NCI-H1092 treated with DMSO at 0.1 percent for 48 hours (cell line): ENCODE data around the gene SIGLEC15.
A peak's percentile ranks its signal among the peaks of the same experiment; 100 is the strongest.
"Not testable (repeated sequence)": the region's sequence is repeated elsewhere in the genome, so short reads cannot be mapped to it uniquely, and the experiment has no call there.

Experiments used
- DNase-seq: peaks from one replicate; lab custom pipeline; 2025; lab: John Stamatoyannopoulos, UW

The SIGLEC15 gene

DNA sequence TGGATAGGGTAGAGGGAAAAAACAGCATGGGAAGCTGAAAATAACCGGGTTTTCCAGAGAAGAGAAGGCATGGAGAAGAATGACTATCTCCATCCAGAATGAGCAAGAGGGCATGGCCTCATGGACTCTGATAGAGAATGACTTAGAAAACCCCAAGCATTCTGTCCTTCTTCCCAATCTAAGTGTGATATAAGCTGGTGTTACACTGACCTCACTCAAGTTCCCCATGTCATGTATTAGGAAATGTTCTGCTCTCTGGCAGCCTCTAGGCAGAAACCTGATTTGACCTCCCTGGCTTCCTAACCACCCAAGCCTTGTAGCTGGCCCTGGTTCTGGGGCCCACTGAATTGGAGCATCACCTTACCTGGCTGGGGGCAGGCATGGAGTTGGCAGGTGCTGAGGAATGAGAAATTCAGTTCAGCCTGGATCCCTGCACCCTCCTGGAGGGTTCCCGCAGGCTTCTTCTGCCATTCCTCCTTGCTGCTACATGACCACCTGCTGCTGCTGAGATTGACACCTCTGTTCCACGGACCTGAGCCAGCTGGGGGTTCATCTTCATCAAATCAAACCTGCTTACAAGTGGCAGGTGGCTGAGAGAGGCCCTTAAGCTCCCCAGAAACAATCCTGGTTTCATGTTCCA, 5.2 kb upstream of the SIGLEC15 start:
- no peak for DNase-seq

DNA sequence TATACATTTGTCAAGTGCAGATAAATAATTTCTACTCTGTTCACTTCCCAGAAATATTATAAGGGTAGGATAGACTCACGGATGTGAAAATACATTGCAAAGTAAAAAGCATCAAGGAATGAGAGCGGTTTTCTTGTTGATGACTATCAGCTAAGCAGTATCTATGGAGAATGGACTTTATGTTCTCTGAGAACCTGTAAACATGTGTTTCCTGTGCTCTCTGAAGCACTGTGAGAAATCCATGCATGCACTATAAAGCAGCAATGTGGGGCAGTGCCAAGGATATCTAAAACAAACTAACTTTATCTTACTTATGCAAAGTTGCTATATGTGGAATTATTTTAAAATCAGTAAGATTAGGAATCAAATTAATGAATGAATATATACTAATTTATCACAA, 4.4 kb upstream of the SIGLEC15 start:
- no peak for DNase-seq

DNA sequence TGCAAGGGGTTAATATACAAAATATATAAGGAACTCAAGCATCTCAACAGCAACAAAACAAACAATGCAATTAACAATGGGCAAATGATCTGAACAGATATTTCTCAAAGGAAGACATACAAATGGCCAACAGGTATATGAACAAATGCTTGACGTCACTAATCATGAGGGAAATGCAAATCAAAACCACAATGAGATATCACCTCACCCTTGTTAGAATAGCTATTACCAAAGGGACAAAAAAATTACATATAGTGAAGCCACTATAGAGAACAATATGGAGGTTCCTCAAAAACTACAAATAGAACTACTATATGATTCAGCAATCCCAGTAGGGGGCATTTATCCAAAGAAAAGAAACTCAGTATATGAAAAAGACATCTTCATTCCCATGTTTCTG, 3.8 kb upstream of the SIGLEC15 start:
- no peak for DNase-seq

DNA sequence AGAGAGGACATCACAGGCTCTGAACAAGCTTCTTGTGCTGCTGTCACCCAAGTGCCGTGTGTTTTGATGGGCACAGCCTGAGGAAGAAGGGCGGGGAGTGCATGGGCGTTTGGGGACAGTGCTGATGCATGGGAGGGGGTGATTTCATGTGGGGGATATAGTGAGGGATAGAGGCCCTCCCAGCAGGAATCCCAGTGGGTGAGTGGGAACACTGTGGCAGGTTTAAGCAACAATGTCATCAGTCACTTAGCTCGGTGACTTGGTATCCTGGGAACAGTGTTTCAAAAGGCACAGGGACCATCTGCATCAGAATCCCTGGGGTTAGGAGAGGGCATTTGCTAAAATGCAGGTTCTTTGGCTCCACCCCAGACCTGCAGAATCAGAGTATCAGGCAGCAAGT, 609 bp downstream of the SIGLEC15 start:
- no peak for DNase-seq

DNA sequence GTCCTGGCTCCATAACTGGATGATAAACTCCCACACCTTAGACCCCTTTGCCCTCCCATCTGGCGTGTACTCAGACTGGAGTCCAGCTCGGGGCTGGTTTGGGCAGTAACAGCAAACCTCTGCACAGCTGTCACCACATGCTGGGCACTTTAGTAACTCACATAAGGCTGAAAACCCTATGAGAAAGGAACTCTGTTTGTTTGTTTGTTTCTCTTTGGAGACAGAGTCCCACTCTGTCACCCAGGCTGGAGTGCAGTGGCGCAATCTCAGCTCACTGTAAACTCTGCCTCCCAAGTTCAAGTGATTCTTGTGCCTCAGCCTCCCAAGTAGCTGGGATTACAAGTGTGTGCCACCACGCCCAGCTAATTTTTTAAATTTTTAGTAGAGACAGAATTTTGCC, 1.2 kb downstream of the SIGLEC15 start:
- DNase-seq, result not testable (repeated sequence)

DNA sequence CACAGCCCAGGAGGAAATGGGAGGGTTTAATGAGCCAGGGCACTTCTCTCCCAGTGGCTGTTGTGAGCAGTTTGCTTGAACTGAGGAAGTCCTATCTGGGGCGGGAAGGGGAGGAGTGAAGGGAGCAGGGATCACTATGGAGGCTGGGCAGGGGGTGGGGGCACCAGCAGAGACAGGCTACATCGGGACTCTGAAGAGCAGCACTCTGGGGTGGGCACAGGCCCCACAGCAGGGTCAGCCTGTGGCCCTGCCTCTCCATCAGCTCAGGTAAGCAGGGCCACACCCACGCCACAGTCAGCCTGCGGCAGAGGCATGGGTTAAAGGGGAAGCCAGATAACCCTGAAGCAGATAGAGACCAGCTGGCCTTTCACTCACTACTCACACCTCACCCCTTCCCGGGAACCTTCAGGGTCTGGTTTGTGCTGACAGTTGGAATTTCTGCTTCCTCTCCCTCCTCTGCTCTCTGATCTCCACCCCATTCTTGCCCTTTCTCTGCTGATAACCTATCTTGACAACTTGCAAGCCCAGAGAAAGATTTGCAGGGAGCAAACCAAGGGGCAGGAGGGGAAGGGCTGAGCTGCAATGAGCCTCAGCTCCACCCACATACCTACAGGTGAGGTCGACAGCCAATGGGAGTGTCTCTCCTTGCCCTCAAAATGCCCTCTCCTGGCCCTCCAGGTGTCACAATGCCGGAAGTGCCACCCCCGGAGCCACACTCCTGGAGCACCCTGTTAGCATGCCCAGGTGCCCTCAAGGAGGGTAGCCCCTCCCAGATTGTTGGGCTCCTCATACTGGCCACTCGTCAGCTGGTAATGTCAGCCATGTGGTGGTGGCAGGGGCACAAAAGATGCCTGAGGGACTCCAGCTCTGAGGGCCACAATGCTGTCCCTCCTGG, 3.7 kb downstream of the SIGLEC15 start:
- DNase-seq, result no peak

DNA sequence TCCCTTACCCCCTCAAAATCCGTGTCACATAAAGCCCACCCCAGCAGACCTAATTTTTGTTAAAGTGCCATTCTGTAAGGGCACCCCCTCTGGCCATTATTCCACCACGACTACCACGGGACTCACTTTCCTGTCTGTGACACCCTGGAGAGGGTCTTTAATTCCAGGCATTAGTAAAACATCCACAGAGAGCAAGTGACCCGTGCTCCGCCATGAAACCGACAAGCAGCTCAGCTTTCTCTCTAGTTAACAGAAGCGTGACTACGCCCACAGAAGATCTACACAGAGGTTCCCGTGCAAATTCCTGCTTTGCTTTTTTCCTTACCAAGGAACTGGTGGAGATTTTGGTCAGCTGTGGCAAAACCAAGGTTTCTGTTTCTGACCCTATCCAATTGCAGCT, 4.4 kb downstream of the SIGLEC15 start:
- DNase-seq, result no peak

DNA sequence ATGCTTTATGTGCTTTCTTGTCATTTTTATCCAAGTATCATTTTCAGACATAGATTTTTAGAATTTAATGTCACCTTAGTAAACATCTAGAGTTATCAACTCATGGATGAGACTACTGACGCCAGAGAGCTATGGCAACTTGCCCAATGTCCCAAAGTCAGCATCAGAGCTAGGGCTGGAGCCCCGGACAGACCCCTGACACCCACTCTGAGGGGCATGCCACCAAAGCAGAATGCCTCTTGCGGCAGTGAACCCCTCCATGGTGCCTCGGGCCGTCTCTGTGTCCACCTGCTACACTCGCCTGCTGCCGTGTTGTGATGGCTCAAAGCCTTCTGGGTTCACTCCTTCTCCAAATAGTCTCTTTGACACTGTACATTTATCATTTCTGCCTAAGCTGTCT, 5.4 kb downstream of the SIGLEC15 start:
- no peak for DNase-seq

DNA sequence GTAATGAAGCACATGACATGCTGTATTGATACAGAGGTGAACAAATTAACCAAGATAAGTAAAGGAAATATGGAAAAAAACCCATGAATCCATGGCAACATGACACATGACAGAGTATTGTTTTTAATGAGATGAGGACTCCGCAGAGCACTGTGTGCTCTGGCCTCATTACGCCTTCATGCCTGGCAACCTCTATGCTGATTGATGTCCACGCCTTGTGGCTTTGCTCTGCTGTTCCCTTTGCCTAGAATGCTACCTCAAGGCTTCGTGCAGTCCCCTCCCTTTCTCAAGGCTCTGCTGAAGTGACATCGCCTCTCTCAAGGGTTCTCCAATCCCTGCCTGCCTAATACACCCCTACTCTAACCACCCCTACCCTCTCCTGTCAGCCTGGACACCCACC, 8.4 kb downstream of the SIGLEC15 start:
- no peak for DNase-seq

DNA sequence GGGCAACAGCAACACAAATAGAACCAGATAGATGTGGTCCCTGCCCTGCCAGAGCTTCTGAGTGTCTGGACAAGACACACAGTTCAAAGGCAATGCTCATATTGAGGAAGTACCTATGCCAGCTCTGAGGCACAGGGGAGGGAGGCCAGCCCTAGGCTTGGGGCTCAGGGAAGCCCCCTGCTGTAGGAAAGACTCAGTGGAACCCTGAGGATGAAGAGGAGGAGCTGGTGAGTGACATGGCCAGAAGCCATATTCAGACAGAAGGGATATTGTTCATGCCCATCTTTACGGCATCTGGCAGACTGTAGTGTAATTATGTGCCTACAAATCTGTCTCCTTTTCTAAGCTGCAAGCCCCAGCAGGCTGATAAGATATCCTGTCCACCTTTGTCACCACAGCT, 8.8 kb downstream of the SIGLEC15 start:
- peak; percentile 30 for DNase-seq

DNA sequence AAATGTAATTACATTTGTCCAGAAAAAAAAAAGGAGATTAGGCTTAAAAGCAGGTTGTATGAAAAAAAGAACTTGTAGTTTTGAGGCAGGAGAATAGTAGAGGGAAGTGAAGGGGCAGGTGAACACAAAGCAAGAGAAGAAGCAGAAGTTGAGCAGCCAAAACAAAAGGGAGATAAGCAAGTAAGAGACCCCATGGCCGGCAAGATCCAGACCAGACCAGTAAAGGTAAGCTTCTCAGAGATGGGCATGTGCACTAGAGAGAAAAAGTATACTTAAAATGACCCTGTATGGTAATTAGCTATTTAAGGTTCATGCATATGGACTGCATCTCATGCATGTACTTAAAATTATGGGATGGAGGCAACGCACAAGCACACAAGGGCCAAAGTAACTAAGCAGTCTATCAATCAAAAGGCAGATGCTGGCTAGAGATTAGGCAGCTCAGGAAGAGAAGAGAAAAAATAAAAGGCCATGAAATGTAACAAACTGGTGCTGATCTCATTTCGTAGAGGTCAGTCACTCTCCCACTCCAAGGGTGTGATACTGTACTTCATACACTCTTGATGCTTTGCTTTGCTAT, 9.7 kb downstream of the SIGLEC15 start:
- no peak for DNase-seq

DNA sequence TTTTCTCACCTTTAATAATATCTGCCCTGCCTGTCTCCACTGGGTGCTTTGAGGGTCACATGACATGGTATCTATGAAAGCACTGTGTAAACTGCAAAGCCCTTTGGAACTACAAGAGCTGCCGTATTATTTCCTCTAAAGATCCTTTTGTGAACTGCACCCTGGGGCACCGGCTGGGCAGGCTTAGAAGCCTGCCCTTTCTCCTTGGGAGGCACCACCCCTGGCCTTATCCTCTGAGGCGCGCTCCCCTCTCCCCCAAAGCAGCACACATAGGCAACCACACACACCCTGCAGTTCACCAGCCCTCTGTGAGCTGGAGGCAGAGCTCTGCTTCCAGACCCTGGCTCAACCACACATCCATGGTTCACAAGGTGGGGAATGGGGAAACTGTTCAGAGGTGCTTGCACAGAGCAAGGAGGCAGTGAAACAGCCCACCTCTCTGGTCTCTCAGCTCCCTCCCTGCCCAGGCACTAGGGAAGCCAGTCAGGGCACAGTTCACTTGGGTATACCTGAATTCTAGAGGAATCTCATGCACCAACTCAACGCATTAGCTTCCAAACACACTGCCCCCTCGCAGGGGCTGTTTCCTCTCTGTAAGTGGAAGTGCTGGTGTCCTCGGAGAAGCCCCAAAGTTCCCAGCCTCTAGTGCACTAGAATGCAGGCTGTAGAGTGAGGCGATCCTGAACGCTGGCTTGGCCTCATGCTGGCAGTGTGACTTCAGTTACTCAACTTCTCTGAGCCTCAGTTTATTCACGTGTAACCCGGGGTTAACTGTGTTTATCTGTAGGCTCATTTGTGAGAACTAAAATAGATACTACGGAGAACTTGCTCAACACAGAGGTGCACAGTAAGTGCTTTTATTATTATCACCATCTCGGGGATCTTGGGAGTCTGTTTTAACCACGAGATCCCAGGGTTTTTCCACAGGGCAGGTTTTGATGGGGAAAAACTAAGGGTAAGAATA, 11.0 kb downstream of the SIGLEC15 start:
- peak; percentile 21 for DNase-seq

DNA sequence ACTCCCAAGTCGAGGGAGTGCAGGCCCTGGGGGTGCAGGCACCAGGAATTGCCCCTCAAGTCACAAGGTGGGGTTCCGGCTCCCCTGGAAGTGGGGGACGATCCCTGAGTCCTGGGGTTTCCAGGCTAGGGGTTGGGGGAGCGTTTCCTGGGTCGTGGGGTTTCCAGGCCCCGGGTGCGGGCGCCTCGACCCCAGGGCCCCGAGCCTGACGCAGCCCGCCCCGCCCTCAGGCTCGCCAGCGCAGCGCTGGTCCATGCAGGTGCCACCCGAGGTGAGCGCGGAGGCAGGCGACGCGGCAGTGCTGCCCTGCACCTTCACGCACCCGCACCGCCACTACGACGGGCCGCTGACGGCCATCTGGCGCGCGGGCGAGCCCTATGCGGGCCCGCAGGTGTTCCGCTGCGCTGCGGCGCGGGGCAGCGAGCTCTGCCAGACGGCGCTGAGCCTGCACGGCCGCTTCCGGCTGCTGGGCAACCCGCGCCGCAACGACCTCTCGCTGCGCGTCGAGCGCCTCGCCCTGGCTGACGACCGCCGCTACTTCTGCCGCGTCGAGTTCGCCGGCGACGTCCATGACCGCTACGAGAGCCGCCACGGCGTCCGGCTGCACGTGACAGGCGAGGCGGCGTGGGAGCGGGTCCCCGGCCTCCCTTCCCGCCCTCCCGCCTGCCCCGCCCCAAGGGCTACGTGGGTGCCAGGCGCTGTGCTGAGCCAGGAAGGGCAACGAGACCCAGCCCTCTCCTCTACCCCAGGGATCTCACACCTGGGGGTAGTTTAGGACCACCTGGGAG, 12.0 kb downstream of the SIGLEC15 start:
- DNase-seq, result no peak

DNA sequence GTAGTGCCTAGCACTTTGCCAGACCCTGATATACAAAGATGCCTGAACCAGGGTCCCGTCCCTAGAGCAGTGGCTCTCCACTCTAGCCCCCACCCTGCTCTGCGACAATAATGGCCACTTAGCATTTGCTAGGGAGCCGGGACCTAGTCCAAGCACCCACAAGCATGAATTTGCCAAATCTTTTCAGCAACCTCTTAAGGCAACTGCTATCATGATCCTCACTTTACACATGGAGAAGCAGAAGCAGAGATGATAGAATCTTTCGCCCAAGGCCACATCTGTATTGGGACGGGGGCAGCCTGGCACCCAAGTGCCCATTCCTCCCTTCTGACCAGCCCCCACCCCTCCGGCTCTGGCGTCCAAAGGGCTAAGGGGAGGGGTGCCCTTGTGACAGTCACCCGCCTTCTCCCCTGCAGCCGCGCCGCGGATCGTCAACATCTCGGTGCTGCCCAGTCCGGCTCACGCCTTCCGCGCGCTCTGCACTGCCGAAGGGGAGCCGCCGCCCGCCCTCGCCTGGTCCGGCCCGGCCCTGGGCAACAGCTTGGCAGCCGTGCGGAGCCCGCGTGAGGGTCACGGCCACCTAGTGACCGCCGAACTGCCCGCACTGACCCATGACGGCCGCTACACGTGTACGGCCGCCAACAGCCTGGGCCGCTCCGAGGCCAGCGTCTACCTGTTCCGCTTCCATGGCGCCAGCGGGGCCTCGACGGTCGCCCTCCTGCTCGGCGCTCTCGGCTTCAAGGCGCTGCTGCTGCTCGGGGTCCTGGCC, 13.0 kb downstream of the SIGLEC15 start:
- peak; percentile 59 for DNase-seq

DNA sequence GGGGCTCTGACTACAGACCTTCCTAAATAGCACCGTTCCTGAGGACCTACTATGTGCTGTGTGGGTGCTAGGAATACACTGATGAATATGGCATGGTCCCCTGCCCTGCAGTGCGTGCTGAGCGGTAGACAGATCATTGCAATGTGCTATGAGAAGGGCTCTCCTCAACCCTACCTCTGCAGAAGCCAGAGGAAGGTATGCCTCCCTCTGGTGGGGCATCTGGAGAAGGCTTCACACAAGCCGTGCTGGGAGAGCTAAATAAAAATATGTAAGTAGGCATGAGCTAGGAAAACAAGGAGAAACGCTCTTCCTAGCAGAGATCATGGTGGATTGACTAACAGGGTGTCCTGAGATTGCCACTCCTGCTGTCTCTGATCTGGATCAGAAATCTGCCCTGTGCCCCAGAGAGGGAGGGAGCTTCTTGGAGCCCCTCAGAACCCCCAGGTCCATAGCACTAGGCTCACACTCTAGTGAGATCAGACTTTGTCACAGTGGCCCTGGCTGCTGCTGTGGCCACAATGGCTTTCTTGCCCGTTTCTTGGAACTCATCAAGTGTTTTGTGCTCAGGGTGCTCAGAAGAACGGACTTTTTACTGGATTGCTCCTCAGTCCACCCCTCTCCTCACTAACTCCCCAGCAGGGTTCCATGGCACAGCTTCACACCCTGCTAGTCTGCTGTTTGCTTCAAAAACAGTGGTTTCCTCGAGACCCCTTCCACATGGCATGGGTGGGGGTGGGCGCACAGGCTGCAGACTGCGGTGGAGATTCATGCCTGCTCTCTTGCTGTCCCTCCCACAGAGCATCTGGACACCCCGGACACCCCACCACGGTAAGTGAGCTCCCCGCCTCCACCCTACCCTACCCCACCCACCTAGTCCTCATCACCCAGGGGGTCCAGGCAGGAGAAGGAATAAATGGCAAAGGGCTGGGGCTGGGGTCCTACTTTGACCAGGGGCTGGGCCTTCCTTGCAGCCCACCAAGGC, 14.2 kb downstream of the SIGLEC15 start:
- DNase-seq, result peak; percentile 64

DNA sequence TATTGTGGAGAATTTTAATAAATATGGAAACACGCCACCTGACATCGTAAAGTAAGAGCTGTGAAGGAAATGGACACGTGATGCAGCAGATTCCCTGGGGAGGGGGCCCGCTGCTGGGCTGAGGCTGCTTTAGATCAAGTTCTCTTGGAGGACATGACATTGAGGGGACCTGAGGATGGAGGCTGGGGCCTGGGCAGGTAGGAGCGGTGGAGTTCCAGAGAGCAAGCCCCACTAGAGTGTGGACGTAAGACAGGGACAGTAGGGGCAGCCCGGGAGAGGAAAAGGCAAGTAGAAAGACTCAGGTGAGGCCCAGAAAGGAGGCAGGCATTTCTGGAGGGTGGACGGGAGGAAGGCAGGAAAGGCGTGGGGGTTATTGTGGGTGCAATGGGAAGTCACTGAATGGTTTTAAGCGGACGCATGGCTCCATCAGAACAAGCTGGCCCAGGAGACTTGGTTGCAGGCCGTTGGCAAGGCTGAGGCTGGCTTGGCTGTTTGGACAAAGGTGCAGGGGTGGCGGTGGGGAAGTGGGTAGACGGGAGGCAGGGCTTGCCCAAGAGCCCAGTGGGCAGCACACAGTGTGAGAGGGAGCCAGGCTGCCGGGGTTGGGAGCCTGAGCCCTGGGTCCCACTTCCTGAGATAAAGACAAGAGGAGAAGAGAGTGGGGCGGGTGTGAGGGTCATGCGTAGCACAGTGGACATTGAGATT, 15.7 kb downstream of the SIGLEC15 start:
- DNase-seq, result no peak

DNA sequence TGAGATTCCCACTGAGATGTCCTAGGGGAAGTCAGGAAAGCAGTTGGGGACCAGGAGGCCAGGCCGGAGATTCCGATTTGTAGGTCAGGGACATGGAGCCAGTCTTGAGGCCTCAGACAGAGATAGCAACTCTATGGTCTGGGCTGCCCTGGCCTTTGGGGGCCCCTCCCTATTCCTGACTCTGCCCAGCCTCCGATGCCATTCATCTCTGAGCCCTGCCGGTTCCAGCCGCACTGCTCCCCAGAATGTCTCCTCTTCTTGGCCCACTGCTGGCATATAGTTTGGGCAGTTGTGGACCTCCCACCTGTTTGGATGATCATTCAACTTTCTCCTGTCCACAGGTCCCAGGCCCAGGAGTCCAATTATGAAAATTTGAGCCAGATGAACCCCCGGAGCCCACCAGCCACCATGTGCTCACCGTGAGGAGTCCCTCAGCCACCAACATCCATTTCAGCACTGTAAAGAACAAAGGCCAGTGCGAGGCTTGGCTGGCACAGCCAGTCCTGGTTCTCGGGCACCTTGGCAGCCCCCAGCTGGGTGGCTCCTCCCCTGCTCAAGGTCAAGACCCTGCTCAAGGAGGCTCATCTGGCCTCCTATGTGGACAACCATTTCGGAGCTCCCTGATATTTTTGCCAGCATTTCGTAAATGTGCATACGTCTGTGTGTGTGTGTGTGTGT, 16.4 kb downstream of the SIGLEC15 start:
- no peak for DNase-seq

DNA sequence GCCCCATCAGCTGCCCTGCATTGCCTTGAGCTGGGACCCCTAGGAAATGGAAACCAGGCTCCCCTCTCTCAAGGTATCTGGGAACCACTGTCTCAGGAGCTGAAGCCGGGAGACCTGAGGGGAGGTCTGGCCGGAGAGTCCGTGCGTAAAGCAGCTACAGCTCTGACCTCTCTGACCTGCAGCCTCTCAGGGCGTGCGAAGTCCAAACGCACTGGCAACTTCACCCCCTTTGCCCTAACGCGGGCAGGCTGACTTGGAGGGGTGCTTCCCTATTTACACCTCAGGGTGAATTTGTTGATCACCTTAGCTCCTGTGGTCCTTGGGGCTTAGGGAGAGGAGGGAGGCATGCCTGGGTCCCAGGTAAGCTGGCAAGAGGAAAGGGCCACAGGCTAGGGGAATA, 17.5 kb downstream of the SIGLEC15 start:
- no peak for DNase-seq
